DMS114 treated with DMSO at 0.1 percent for 48 hours (cell line): ENCODE measurements around the gene MPC1.
"Not testable (repeated sequence)": the region's sequence is repeated elsewhere in the genome, so short reads cannot be mapped to it uniquely, and the experiment has no call there.

ENCODE experiments used
- DNase-seq: peaks from one replicate; lab custom pipeline; 2025; ENCODE audit not compliant: unreplicated experiment; lab: John Stamatoyannopoulos, UW

Gene MPC1

DNA sequence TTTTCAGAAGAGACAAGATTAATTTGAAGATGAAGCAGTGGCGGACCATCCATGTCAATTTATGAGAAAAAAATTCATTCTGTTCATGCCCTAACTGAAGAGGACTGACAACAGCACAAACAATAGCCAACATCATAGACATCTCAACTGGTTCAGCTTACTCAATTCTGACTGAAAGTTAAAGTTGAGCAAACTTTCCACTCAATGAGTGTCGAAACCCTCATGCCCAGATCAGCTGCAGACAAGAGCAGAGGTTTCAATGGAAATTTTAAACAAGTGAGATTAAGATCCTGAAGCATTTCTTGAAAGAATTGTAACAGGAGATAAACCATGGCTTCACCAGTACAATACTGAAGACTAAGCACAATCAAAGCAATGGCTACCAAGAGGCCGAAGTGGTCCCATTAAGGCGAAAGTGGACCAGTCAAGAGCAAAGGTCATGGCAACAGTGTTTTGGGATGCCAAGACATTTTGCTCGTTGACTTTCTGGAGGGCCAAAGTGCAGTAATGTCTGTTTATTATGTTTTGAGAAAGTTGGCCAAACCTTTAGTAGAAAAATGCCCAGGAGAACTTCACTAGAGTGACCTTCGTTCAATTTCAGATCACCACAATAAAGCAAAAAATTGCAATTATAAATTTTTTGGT is 34.3 kb downstream of the MPC1 start:
- no peak for DNase-seq

DNA sequence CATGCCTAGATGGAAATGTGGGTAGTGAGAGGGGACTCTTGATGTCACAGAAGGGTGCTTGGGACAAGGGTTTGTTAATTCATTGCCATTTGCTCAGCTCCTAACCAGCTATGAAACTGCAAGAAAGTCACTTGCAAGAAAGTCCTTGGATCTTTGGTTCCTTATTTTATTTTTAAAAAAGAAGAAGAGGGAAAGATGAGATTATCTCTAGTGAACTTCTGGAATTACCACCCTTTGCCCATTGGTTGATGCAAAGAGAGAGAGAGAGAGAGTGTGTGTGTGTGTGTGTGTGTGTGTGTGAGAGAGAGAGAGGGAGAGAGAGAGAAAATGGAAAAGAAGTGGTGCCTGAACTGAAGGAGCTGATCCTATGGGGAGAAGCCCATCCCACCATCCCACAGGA is 35.8 kb downstream of the MPC1 start:
- no peak for DNase-seq

DNA sequence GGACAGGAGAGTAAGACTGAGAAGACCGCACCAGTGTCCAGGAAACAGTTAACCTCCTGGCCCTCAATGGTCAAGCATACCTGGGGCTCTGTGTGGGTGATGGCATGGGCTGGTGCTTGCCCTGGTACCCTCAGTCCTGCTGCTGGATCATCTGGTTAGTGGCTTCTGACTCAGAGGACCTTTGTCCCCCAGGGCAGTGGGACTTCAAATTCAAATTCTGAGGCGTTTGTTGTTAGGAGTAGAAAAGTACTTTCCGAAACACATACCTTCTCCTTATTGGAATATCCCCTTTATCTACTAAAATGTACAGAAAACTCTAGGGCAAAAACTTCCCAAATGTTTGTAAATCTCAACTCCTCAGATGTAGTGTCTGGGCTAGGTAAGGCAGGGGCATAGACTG is 36.3 kb downstream of the MPC1 start:
- DNase-seq, result no peak

DNA sequence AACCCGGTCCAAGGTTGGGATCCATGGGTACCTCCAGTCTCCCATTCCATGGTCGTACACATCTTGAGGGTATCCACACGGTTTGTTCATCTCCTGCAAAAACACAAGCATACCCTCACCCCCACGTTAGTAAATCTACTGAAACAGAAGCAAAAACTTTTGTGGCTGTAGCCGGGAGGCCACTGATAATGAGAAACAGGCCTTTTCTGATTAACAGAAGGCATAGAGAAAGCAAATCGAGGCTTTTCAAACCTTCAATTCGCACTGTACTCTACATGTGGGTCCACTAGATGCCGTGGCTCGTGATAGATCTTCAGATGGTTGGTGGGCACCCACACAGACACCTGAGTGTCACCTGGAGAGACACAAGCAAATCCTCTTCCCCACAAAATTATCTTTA is 37.1 kb downstream of the MPC1 start:
- not testable (repeated sequence) for DNase-seq

DNA sequence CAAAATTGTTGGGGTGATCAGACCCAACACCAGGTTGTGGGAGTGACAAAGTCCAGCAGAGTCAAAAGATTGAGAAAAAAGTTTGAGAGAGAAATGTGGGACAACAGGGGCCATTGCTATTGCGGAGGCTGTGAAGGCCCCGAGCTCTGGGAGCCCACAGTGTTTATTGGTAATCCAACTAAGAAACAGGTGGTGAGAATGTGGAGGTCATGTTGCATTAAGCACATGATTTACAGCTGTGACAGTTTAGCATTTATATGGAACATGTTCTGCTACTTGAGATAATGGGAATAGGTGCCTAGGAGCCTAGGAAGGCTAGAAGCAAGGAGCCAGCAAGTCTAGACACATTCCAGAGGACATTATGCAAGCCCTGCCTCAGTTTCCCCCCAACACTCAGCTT is 37.8 kb downstream of the MPC1 start:
- DNase-seq, result not testable (repeated sequence)

DNA sequence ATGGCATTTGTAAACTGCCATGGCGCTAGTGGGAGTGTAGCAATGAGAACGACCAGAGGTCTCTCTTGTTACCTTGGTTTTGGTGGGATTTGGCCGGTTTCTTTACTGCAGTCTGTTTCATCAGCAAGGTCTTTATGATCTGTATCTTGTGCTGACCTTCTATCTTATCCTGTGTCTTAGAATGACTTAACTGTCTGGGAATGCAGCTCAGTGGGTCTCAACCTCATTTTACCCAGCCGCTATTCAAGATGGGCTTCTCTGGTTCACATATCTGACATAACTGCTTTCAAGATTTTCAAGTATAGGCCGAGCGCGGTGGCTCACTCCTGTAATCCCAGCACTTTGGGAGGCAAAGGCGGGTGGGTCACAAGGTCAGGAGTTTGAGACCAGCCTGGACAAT is 38.5 kb downstream of the MPC1 start:
- no peak for DNase-seq

DNA sequence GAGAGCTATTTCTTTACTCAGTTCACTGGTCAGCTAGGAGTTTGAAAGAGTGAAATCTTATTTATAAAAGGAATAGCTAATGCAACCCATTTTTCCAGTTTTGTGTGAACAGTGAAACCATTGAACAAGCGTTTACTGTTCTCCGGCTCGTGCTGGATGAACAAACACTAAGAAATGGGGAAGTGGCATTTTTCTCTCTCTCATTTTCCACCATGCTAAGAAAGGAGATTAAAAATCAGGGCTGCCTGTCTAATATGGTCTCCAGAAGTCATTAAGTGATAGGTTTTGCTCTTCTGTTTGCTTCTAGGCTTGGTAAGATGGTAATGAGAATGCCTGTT is 39.6 kb downstream of the MPC1 start:
- no peak for DNase-seq

DNA sequence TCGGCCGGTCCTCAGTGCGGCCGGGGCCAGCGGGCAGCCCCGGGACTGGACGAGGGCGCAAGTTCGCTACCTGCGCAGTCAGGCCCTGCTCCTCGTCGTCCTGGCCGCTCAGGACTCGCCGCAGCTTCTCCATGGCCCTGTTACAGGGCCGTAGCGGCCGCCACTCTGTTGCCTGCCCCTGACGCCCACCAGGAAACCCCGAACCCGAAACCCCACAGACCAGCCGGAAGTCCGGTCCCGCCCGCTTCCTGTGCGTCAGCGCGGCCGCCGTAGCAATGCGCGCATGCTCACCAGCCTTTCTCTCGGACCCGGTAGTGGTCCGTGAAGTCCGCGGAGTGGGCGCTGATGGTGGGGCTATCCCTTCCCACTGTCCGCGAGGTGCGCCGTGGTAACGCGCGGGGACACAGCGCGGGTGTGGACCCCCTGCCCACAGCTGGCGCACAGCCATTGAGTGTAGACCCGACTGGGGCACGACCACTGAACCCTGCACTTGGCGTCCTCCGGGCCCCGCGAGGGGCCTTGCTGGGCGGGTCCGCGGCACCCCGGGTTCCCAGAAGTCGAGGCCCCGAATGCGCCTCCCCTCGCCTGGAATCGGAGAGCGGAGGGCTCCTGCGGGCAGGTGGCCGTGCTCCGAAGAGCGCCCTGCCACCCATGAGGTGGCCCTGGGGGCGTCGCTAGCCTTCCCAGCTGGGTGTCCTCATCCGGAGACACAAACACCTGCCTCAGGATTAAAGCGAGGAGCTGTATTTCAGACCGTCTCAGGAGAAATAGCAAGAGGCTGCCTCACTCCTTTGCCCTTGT is 40.2 kb downstream of the MPC1 start, which contains the start of gene SFT2D1:
Gene SFT2D1 (minus strand): TSS at position 197 of the 801 bp plus-strand sequence. CDS start 64 bp downstream, at position 133.
- DNase-seq, result peak; percentile 9

DNA sequence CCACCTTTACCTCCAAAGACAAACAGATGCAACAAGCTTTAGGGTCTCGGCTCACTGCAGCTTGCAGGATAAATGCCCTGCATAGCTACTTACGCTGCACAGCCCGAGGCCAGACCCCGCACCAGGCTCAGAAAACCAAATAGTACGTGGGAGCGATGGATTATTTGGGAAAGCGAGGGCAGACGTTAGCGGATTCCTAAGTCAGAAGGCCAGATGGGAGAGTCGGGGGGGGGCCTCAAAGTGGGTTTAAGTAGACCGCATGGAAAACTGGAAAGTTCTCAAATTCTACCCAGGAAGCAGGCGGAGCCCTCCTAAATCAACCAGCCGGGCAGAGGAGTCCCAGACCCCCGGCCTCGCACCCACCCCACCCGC is 40.8 kb downstream of the MPC1 start:
- no peak for DNase-seq

DNA sequence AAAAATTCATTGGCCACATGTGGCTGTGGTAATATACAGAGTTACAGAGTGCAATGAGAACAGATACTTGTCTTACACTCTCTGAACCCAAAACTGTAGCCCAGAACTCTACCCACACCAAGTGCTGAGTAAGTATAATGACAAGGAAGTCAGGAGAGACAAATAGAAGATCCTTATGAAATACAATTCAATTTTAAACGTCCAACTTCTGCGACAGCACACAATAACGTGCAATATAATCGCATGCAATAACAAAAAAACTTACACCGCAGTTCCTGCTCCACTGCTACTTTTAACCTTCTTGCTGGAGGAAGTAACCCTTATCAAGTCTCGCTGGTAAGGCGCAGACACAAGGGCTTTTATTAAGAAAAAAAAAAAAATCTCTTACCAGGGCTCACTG is 41.3 kb downstream of the MPC1 start:
- DNase-seq, result no peak

DNA sequence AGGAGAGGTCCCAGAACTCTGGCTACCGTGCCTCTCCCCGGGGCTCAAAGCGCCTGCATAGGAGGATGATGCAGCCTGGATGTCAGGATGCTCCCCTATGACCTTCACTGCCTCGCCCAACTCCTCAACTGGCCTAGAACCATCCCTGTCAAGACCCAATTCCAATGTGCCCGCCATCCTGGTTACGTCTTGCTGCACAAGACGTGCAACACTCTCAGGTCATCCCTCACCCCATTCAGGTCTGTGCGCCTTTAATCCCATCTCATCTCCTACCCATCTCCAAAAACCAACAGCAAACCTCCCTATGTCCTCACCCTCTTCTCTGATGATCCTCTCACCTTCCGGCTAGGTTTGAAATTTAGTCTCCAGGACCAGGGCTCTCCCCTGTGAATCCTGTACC is 43.9 kb downstream of the MPC1 start:
- DNase-seq, result no peak

DNA sequence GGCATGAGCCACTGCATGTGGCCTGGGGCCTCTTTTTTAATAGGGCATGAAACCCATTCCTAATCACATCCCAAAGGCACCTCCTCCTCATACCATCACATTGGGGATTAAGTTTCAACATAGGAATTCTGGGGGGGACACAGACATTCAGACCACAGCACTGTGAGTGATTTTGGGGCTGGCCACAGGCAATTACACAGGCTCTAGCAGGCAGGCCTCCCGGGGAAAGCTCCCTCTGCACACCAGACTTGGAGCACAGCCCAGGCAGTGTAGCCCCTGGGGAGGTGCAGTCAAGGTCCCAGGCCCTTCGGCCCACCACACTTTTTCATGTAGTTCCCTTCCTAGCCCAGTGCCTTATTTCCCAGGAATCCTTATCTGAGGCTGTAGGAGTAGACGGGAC is 45.9 kb downstream of the MPC1 start:
- no peak for DNase-seq

DNA sequence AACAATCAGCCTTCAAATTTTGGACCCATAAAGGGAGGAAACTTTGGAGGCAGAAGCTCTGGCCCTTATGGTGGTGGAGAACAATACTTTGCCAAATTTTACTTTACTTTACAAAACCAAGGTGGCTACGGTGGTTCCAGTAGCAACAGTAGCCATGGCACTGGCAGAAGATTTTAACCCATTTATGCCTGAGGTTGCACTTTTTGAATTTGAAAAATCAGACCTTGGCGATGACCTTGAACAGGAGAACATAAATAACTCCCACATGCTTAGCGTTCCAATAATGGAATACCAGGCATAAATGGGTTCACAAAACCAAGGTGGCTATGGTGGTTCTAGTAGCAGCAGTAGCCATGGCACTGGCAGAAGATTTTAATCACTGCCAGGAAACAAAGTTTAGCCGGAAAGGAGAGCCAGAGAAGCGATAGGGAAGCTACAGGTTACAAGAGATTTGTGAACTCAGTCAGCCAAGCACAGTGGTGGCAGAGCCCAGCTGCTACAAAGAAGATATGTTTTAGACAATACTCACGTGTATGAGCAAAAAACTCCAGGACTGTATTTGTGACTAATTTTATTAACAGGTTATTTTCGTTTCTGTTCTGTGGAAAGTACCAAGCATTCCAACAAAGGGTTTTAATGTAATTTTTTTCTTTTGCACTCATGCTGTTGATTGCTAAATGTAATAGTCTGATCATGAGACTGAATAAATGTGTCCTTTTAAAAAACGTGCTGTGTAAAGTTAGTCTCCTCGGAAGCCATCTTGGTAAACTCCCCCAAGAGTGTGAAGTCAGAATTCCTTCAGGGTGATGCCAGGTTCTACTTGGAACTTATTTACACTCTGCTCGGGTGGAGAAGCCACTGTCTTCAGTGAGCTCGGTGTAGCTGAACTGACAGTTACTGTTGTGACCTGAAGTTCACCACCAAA is 47.1 kb downstream of the MPC1 start:
- DNase-seq, result no peak

DNA sequence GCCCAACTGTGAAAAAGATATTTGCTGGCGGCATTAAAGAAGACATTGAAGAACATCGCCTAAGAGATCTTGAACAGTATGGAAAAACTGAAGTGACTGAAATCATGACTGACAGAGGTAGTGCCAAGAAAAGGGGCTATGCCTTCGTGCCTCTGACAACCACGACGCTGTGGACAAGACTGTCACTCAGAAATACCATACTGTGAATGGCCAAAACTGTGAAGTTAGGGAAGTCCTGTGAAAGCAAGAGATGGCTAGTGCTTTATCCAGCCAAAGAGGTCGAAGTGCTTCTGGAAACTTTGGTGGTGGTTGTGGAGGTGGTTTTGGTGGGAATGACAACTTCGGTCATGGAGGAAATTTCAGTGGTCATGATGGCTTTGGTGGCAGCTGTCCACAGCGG is 47.9 kb downstream of the MPC1 start:
- no peak for DNase-seq

DNA sequence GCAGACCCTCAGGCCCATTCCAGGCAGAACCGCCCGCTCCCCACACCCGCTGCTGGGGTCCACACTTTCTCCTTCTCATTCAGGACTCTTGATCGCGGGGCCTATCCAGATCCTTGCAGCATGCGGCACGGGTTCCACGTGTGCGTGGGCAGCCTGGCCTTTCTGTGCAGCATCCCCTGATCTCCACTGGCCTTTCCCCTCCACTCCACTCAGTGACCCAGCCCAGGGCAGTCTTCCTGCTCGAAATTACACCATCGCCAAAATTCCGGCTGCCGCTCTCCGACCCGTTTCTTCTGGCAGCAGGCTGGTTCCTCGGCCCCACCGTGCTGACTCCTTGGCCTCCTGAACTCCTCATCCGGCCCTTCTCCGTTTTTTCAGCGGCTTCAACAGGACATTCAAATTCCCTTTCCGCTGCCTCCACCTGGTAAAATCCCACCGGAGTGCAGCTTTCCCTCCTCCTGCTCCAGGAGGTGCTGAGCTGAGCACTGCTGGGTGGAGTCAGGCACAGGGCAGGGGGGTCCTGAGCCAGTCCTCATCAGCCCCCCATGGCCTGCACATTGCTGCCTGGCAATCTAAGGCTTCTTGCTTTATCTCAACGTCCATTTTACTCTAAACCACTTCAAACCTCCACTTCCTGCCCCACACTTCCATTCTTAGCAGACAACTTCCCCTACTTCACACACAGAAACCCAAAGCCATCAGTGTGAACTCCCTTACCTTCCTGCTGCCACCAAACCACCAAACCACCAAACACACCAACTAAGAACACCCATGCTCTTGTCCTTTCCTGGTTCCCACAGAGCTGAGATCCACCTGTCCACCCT is 49.4 kb downstream of the MPC1 start:
- no peak for DNase-seq

DNA sequence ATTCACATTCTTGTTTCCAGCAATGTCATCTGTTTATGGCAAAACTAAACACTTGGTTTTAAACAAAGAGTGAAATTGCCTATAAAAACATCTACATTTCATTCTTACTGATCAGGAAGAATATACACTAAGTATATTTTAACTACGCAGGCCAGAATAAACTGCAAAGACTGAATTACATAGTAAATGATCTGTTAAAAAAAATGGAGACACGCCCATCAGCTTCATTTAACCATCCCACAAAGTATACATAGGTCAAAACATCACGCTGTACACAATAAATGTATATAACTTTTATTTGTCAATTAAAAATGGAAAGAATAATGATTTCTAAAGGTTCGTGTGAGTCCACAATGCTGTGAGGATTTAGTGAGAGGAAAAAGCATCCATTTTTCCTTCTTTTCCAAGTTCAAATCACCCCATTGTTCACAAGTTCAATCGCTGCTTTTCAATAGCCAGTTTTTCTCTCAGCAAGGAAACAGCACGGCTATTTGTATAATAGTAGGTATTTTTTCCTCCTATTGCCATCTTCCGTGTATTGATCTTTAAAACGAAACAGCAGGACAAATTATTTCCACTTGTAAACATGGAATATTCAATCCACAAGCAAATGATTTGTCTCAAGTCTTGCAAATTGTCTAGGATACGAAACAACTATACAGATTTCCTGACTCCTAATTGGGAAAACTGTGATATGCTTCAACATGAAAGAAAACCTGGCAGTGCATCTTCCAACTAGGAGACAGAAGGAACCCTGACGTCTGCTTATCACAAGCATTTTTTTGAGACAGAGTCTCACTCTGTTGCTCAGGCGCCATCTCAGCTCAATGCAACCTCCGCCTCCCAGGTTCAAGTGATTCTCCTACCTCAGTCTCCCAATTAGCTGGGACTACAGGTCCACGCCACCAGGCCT is 51.0 kb downstream of the MPC1 start:
- no peak for DNase-seq

DNA sequence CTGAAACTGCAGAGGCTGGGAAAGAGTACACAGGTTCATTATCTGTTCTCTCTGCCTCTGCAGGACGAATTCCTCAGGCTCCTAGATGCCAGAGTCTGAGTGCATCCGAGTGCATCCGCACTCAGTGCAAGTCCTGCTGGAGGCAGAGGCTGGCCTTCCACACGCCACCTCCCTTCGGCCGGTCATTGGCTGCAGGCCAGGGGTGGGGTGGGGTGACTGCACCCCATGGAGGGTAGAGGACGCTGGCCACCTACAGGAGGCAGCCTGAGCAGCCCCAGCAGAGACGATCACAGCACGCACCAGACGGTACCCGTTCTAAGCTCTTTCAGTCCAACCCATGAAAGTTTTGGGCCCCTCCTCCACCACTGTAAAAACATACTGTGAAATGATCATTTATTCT is 52.1 kb downstream of the MPC1 start:
- no peak for DNase-seq

DNA sequence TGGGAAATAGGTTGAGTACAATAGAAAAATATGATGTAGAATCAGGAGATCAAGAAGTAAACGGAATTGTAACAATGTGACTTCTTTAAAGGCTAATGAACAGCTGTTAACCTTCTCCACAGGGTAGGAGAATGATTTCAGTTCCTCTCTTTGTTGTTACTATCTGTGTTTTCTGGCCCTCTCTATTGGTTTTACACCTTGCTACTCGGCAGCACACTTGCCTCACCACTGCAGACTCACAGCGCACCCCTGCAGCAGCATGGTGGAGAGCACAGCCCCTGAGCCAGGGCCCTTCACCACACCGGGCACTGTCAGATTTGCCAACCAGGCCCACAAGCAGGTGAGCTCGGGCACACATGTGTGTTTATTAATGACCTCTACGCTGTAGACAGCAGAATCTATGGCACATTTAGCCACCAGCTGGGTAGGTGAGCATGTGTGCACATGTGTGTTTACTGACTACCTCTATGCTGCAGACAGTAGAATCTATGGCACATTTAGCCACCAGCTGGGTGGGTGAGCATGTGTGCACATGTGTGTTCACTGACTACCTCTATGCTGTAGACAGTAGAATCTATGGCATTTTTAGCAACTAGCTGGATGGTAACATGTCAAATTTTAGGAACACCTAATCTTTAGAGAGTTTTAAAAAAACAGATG is 57.2 kb downstream of the MPC1 start:
- DNase-seq, result no peak

DNA sequence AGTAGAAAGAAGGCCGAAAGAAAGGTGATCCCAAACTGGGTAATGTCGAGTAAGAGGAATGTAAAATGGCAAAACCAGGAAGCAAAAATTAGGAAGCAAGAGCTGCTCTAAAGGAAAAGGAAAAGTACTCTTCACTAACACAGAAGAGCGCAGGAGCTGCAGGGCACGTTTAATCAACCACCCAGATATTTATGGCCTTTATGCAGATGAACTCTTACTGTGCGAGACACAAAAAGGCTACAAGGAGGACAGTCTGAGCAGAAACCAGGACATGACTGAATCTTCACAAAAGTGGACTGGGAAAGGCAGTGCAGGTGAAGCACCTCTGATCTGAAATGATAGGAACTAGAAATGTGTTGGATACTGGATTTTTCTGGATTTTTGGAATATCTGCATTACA is 59.3 kb downstream of the MPC1 start:
- no peak for DNase-seq
